ENCODE results near the gene PPP1CA. TPM values are rescaled to one million over a fixed set of nuclear protein-coding genes. Genes with fewer than 3 reads are reported as not detected.

PPP1CA gene
- total and polyA plus RNA-seq, 2 experiments from 2014 or later: 172 to 207 TPM

- H3K9me3 ChIP-seq (ENCODE audit: low read depth): no peaks in the 10 kb centered on the region
- no peaks in the 10 kb centered on the region for H3K9me2 ChIP-seq (ENCODE audit: insufficient read depth)
- H3K4me2 ChIP-seq (ENCODE audit: unreplicated experiment): peak overlapping the region; percentile 85
- H3K27me3 ChIP-seq (replicated peaks; ENCODE audit: insufficient read depth): no peaks in the 10 kb centered on the region
- peaks cover 50% of the 10 kb centered on the region for H3K4me1 ChIP-seq (ENCODE audit: insufficient read depth)
- H2AFZ ChIP-seq: no peak overlapping the region
- H3K79me2 ChIP-seq (ENCODE audit: insufficient read depth): peaks cover 54% of the 10 kb centered on the region
- peaks cover 17% of the 10 kb centered on the region; the same call in 1 of the 2 replicates for H3F3A ChIP-seq (ENCODE audit: insufficient read depth)
- peak overlapping the region; percentile 100 for H3K9ac ChIP-seq
- TF ChIP-seq EZH2phosphoT487 (IDR thresholded peaks at IDR 0.05; ENCODE audit: insufficient read depth, low read depth) (no peak), EZH2 (IDR thresholded peaks at IDR 0.05; ENCODE audit: insufficient read depth, poor library complexity, severe bottlenecking) (no peak)
- peak; percentile 48 for DNase-seq
- peak overlapping the region; percentile 81 for H3K4me3 ChIP-seq
- in situ Hi-C loops (cut with MboI): no loop called here
- H4K20me1 ChIP-seq (ENCODE audit: insufficient read depth): peaks cover 18% of the 10 kb centered on the region
- peak overlapping the region; percentile 98 for H3K27ac ChIP-seq
- 0 out of 2 replicates have a peak, but pooled peaks cover 5% of the 10 kb centered on the region for H3K36me3 ChIP-seq (ENCODE audit: low read depth)
- WGBS, 2 experiments (ENCODE audit: low coverage in 1 of 2, low lambda C conversion rate in 2 of 2, missing lambda C conversion rate in 2 of 2): 1% methylated on average over 25 to 50 of the region's 78 CpGs
Observed at GRCh38 chr11:67372321-67372992, 29.2 kb downstream of the PPP1CA start.

GRCh38 chr11:67371911-67372320 lies 29.7 kb downstream of the PPP1CA start:
- Histone ChIP-seq H3K4me2 (ENCODE audit: unreplicated experiment) (peak overlapping the region; percentile 85), H3K4me1 (ENCODE audit: insufficient read depth) (peaks cover 55% of the 10 kb centered on the region), H3K79me2 (ENCODE audit: insufficient read depth) (peaks cover 59% of the 10 kb centered on the region), H3K9ac (peak overlapping the region; percentile 100), H4K20me1 (ENCODE audit: insufficient read depth) (peaks cover 19% of the 10 kb centered on the region), H3K9me3 (ENCODE audit: low read depth) (no peaks in the 10 kb centered on the region), H2AFZ (no peak overlapping the region), H3K27ac (peak overlapping the region; percentile 98), H3K9me2 (ENCODE audit: insufficient read depth) (no peaks in the 10 kb centered on the region), H3F3A (ENCODE audit: insufficient read depth) (peaks cover 17% of the 10 kb centered on the region), H3K36me3 (ENCODE audit: low read depth) (0 out of 2 replicates have a peak, but pooled peaks cover 5% of the 10 kb centered on the region), H3K27me3 (replicated peaks; ENCODE audit: insufficient read depth) (no peaks in the 10 kb centered on the region), H3K4me3 (peak overlapping the region; percentile 81)
- 6% methylated on average over 12 to 16 of the region's 16 CpGs for WGBS, 2 experiments (ENCODE audit: low coverage in 1 of 2, low lambda C conversion rate in 2 of 2, missing lambda C conversion rate in 2 of 2)
- in situ Hi-C loops (cut with MboI): no loop called here
- DNase-seq: peak; percentile 48
- TF ChIP-seq EZH2 (IDR thresholded peaks at IDR 0.05; ENCODE audit: insufficient read depth, poor library complexity, severe bottlenecking): no peak
- TF ChIP-seq EZH2phosphoT487 (IDR thresholded peaks at IDR 0.05; ENCODE audit: insufficient read depth, low read depth): no peak

GRCh38 chr11:67371189-67371910 lies 30.3 kb downstream of the PPP1CA start:
- Histone ChIP-seq H2AFZ (no peak overlapping the region), H3K27ac (peak overlapping the region; percentile 98), H3K4me3 (peak overlapping the region; percentile 81), H3K4me2 (ENCODE audit: unreplicated experiment) (peak overlapping the region; percentile 85), H3K9ac (peak overlapping the region; percentile 100), H3K4me1 (ENCODE audit: insufficient read depth) (peaks cover 60% of the 10 kb centered on the region), H3K79me2 (ENCODE audit: insufficient read depth) (peaks cover 65% of the 10 kb centered on the region), H3K36me3 (ENCODE audit: low read depth) (0 out of 2 replicates have a peak, but pooled peaks cover 5% of the 10 kb centered on the region), H3K9me2 (ENCODE audit: insufficient read depth) (no peaks in the 10 kb centered on the region), H3F3A (ENCODE audit: insufficient read depth) (peaks cover 22% of the 10 kb centered on the region), H3K9me3 (ENCODE audit: low read depth) (no peaks in the 10 kb centered on the region), H4K20me1 (ENCODE audit: insufficient read depth) (peaks cover 19% of the 10 kb centered on the region), H3K27me3 (replicated peaks; ENCODE audit: insufficient read depth) (no peaks in the 10 kb centered on the region)
- in situ Hi-C loops (cut with MboI): no loop called here
- TF ChIP-seq EZH2 (IDR thresholded peaks at IDR 0.05; ENCODE audit: insufficient read depth, poor library complexity, severe bottlenecking): no peak
- TF ChIP-seq EZH2phosphoT487 (IDR thresholded peaks at IDR 0.05; ENCODE audit: insufficient read depth, low read depth): no peak
- WGBS, 2 experiments (ENCODE audit: low coverage in 1 of 2, low lambda C conversion rate in 2 of 2, missing lambda C conversion rate in 2 of 2): 22 to 27% methylated on average over 7 to 8 of the region's 8 CpGs
- peak; percentile 86 for DNase-seq

- Histone ChIP-seq H4K20me1 (ENCODE audit: insufficient read depth) (peaks cover 19% of the 10 kb centered on the region), H3K27ac (peak overlapping the region; percentile 98), H3K79me2 (ENCODE audit: insufficient read depth) (peaks cover 73% of the 10 kb centered on the region), H3K4me2 (ENCODE audit: unreplicated experiment) (peak overlapping the region; percentile 85), H3K36me3 (ENCODE audit: low read depth) (0 out of 2 replicates have a peak, but pooled peaks cover 5% of the 10 kb centered on the region), H3K27me3 (replicated peaks; ENCODE audit: insufficient read depth) (no peaks in the 10 kb centered on the region), H3K9me2 (ENCODE audit: insufficient read depth) (no peaks in the 10 kb centered on the region), H3F3A (ENCODE audit: insufficient read depth) (peaks cover 29% of the 10 kb centered on the region), H3K4me3 (peak overlapping the region; percentile 81), H3K9me3 (ENCODE audit: low read depth) (no peaks in the 10 kb centered on the region), H3K4me1 (ENCODE audit: insufficient read depth) (peaks cover 62% of the 10 kb centered on the region), H3K9ac (peak overlapping the region; percentile 100), H2AFZ (no peak overlapping the region)
- peak; percentile 57 for DNase-seq
- 43 to 49% methylated on average over 13 to 14 of the region's 14 CpGs for WGBS, 2 experiments (ENCODE audit: low coverage in 1 of 2, low lambda C conversion rate in 2 of 2, missing lambda C conversion rate in 2 of 2)
- TF ChIP-seq EZH2phosphoT487 (IDR thresholded peaks at IDR 0.05; ENCODE audit: insufficient read depth, low read depth) (no peak), EZH2 (IDR thresholded peaks at IDR 0.05; ENCODE audit: insufficient read depth, poor library complexity, severe bottlenecking) (no peak)
- in situ Hi-C loops (cut with MboI): no loop called here
Observed at GRCh38 chr11:67370351-67371076, 31.1 kb downstream of the PPP1CA start.
